Endothelial cell of umbilical vein (primary cell): Measurements from ENCODE around the gene LARP1B. TPM values are rescaled to one million over a fixed set of nuclear protein-coding genes. Genes with fewer than 3 reads are reported as not detected.

Source experiments
- BruUV-seq: library from RNA; stranded (reverse); fragments of 400-500 nt; replicated peaks from 2 replicates; lab custom pipeline; 2021; lab: Mats Ljungman, UMichigan
- CTCF ChIA-PET: fragments of 300-600, 350-600 bp; sonication (Branson Sonifier 250); formaldehyde crosslinking; loops from one replicate; lab custom pipeline; 2021; ENCODE audit warnings: antibody characterized with exemption, inconsistent platforms; lab: Charles Lee
- POLR2A ChIA-PET: fragments of 300-600, 350-600 bp; sonication (Branson Sonifier 250); formaldehyde crosslinking; loops from one replicate; lab custom pipeline; 2021; ENCODE audit warnings: antibody characterized with exemption, inconsistent platforms; lab: Charles Lee
- DNase-seq: peaks from one replicate; pipeline ENCODE4 v3.0.0-alpha.2; 2011; ENCODE audit warnings: low read depth, low spot score
- FAIRE-seq: peaks from 2 replicates; lab custom pipeline; 2011; peaks lifted over from hg19 to GRCh38; lab: Jason Lieb, UNC
- H2AFZ ChIP-seq: 2 replicates; pipeline ENCODE4 v1.6.0; 2012; ENCODE audit warnings: low read depth, low read length, control low read depth, inconsistent platforms
- H3K27ac ChIP-seq: 2 replicates; pipeline ENCODE4 v1.5.1; 2011; ENCODE audit warnings: low read depth, mild to moderate bottlenecking, control low read depth, low read length, moderate library complexity; ENCODE audit not compliant: insufficient read depth
- H3K27me3 ChIP-seq, 2 experiments: 2 replicates each; pipeline versions ENCODE4 v1.6.0 to v1.6.1; 2011; ENCODE audit warnings: low read length in 2 of 2, mixed read lengths in 1 of 2; ENCODE audit not compliant: control insufficient read depth in 2 of 2, insufficient read depth in 2 of 2
- H3K36me3 ChIP-seq, 2 experiments: 2 replicates in 1 of 2; 3 replicates in 1 of 2; pipeline ENCODE4 v1.5.1; 2011; ENCODE audit warnings: low read length in 2 of 2, mild to moderate bottlenecking in 1 of 2, moderate library complexity in 1 of 2; ENCODE audit not compliant: control insufficient read depth in 2 of 2, insufficient read depth in 2 of 2; ENCODE audit errors: extremely low read depth in 1 of 2
- H3K4me1 ChIP-seq: 3 replicates; pipeline ENCODE4 v1.5.1; 2011; ENCODE audit warnings: mild to moderate bottlenecking, low read length; ENCODE audit not compliant: control insufficient read depth, insufficient read depth; ENCODE audit errors: extremely low read depth
- H3K4me2 ChIP-seq: 2 replicates; pipeline ENCODE4 v1.6.1; 2011; ENCODE audit warnings: low read length, control low read depth, mixed read lengths; ENCODE audit not compliant: insufficient read depth
- H3K4me3 ChIP-seq, 3 experiments: fragments of 200-600 bp in 1 of 3; sonication (generic), shearing (Covaris generic) in 1 of 3; replicated peaks in 1 of 3; 2 replicates each; pipeline ENCODE4 v1.5.1; 2011 to 2016; ENCODE audit warnings: control low read depth in 3 of 3, low read length in 3 of 3, mild to moderate bottlenecking in 2 of 3, inconsistent platforms in 1 of 3, low read depth in 1 of 3, moderate library complexity in 1 of 3; ENCODE audit not compliant: insufficient read depth in 1 of 3
- H3K79me2 ChIP-seq: 2 replicates; pipeline ENCODE4 v1.6.0; 2012; ENCODE audit warnings: low read length, inconsistent platforms; ENCODE audit not compliant: control insufficient read depth, insufficient read depth
- H3K9ac ChIP-seq: replicated peaks from 2 replicates; pipeline ENCODE3; 2011; ENCODE audit warnings: low read length, control low read depth; ENCODE audit not compliant: insufficient read depth; ENCODE audit errors: extremely low read depth
- H3K9me1 ChIP-seq: replicated peaks from 3 replicates; pipeline ENCODE4 v1.6.0; 2011; ENCODE audit warnings: mild to moderate bottlenecking, low read length; ENCODE audit not compliant: control insufficient read depth, insufficient read depth; ENCODE audit errors: extremely low read depth
- H3K9me3 ChIP-seq: replicated peaks from 2 replicates; pipeline ENCODE4 v1.5.1; 2012; ENCODE audit warnings: low read length, inconsistent platforms; ENCODE audit not compliant: control insufficient read depth, insufficient read depth
- H4K20me1 ChIP-seq: replicated peaks from 2 replicates; pipeline ENCODE3; 2011; ENCODE audit warnings: mild to moderate bottlenecking, low read length; ENCODE audit not compliant: control insufficient read depth, insufficient read depth; ENCODE audit errors: extremely low read depth
- CTCF ChIP-seq, 2 donors: IDR thresholded peaks; 1 replicate in 1 of 2; 2 replicates in 1 of 2; pipeline ENCODE4 v1.5.1; 2011; ENCODE audit warnings: low read length in 2 of 2, mild to moderate bottlenecking in 2 of 2, moderate library complexity in 2 of 2, control low read depth in 1 of 2, inconsistent platforms in 1 of 2, low read depth in 1 of 2; ENCODE audit not compliant: insufficient read depth in 1 of 2; ENCODE audit errors: extremely low read depth in 1 of 2
- EZH2 ChIP-seq: IDR thresholded peaks from 2 replicates; pipeline ENCODE4 v1.6.1; 2012; ENCODE audit warnings: borderline replicate concordance, low read depth, mild to moderate bottlenecking, moderate library complexity, low read length, inconsistent platforms; ENCODE audit not compliant: severe bottlenecking
- FOS ChIP-seq: IDR thresholded peaks from 2 replicates; pipeline ENCODE4 v1.6.1; 2011; ENCODE audit warnings: mild to moderate bottlenecking, low read length, moderate library complexity, borderline replicate concordance; ENCODE audit not compliant: insufficient read depth
- GATA2 ChIP-seq: IDR thresholded peaks from 2 replicates; pipeline ENCODE4 v1.7.0; 2011; ENCODE audit warnings: low read depth, mild to moderate bottlenecking, moderate library complexity, mixed read lengths, low read length; ENCODE audit not compliant: insufficient read length, insufficient read depth
- JUN ChIP-seq: IDR thresholded peaks from 2 replicates; pipeline ENCODE4 v1.6.1; 2011; ENCODE audit warnings: borderline replicate concordance, low read depth; ENCODE audit not compliant: insufficient read length, insufficient read depth
- MYC ChIP-seq: IDR thresholded peaks from one replicate; pipeline ENCODE4 v1.6.1; 2011; ENCODE audit warnings: mild to moderate bottlenecking, low read depth, low read length
- POLR2A ChIP-seq: IDR thresholded peaks from 2 replicates; pipeline ENCODE4 v1.6.1; 2012; ENCODE audit warnings: low read depth, mild to moderate bottlenecking, control low read depth, low read length
- POLR2AphosphoS5 ChIP-seq: IDR thresholded peaks from 2 replicates; pipeline ENCODE4 v1.6.1; 2012; ENCODE audit warnings: low read depth, mild to moderate bottlenecking, control low read depth, low read length, moderate library complexity; ENCODE audit not compliant: insufficient read depth
- dilution Hi-C: fragments of 300-500 bp; cut with MboI; formaldehyde crosslinking; loops from one replicate; pipeline ENCODE4 v1.15.0; 2019; ENCODE audit warnings: low sequenced_read_pairs; ENCODE audit not compliant: extremely low pct_ligation_motif_present
- intact Hi-C: fragments of 100-400 bp; cut with micrococcal nuclease; formaldehyde crosslinking; loops from one replicate; pipeline ENCODE4 v1.10.0; 2022
- polyA plus RNA-seq, 4 experiments: library from polyadenylated mRNA; depleted of rRNA in 3 of 4; stranded (reverse) in 3 of 4; unstranded in 1 of 4; fragments of >200 nt; gene quantifications; 2 replicates each; pipeline versions ENCODE4 v1.2.1 to v1.2.3, GENCODE V29; 2011 to 2012; ENCODE audit warnings: missing spikeins in 1 of 4
- total RNA-seq: library from RNA; stranded (reverse); gene quantifications from 2 replicates; pipeline ENCODE4 v1.2.3, GENCODE V29; 2021
- TF ChIP-seq, protein P1 (sequence below): IDR thresholded peaks from 2 replicates; pipeline ENCODE4 v1.6.1; 2011; ENCODE audit not compliant: insufficient read depth, insufficient read length

The LARP1B gene
- total and polyA plus RNA-seq, 2 donors (not counting 3 experiments of a cell fraction or from before 2014, with no cell fraction given), result 7.3 to 28.8 TPM

GRCh38 chr4:128134925-128135324 is 73.8 kb downstream of the LARP1B start:
- no peaks in the 10 kb centered on the region for H3K9me1 ChIP-seq
- no peaks in the 10 kb centered on the region for H3K9me3 ChIP-seq
- no peaks in the 10 kb centered on the region for H3K36me3 ChIP-seq
- no peaks in the 10 kb centered on the region for H4K20me1 ChIP-seq
- H3K27ac ChIP-seq, result no peak overlapping the region
- H3K4me2 ChIP-seq, result no peak overlapping the region
- TF ChIP-seq POLR2AphosphoS5, result no peak
- no peak for TF ChIP-seq CTCF (IDR thresholded peaks at IDR 0.05; ENCODE audit: extremely low read depth in 1 of 2, insufficient read depth in 1 of 2, low read depth in 1 of 2, low read length in 2 of 2)
- peaks cover 3% of the 10 kb centered on the region for H3K4me1 ChIP-seq
- H3K27me3 ChIP-seq, result no peaks in the 10 kb centered on the region
- no peak for DNase-seq
- no peak overlapping the region for H3K4me3 ChIP-seq
- CTCF ChIA-PET, result no interaction called here
- no peak overlapping the region for H3K9ac ChIP-seq
- FAIRE-seq, result no peak
- no peak overlapping the region for H2AFZ ChIP-seq
- dilution Hi-C loops (no loop called here), intact Hi-C loops (no loop called here)
- POLR2A ChIA-PET, result no interaction called here
- BruUV-seq, result no TSS peak
- no peaks in the 10 kb centered on the region for H3K79me2 ChIP-seq

- Histone ChIP-seq H3K27me3 (no peaks in the 10 kb centered on the region), H3K9me3 (no peaks in the 10 kb centered on the region), H3K4me3 (no peak overlapping the region), H3K36me3 (no peaks in the 10 kb centered on the region), H3K4me2 (no peak overlapping the region), H3K9me1 (no peaks in the 10 kb centered on the region), H3K27ac (no peak overlapping the region), H2AFZ (no peak overlapping the region), H3K9ac (no peak overlapping the region), H3K4me1 (peaks cover 3% of the 10 kb centered on the region), H4K20me1 (no peaks in the 10 kb centered on the region), H3K79me2 (no peaks in the 10 kb centered on the region)
- TF ChIP-seq CTCF (IDR thresholded peaks at IDR 0.05; ENCODE audit: extremely low read depth in 1 of 2, insufficient read depth in 1 of 2, low read depth in 1 of 2, low read length in 2 of 2) (no peak), JUN (no peak), MYC (no peak), POLR2A (no peak), GATA2 (no peak), FOS (no peak), POLR2AphosphoS5 (no peak), EZH2 (no peak)
- TF ChIP-seq, protein P1, sequence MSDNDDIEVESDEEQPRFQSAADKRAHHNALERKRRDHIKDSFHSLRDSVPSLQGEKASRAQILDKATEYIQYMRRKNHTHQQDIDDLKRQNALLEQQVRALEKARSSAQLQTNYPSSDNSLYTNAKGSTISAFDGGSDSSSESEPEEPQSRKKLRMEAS, result no peak
- dilution Hi-C loops, result no loop called here
- no TSS peak for BruUV-seq
- DNase-seq, result no peak
- ChIA-PET POLR2A (no interaction called here), CTCF (no interaction called here)
- no peak for FAIRE-seq
- intact Hi-C loops, result no loop called here
Measured at GRCh38 chr4:128135391-128135790, 74.3 kb downstream of the LARP1B start.
